ENCODE data around the gene CFAP20. TPM values are rescaled to one million over a fixed set of nuclear protein-coding genes. Genes with fewer than 3 reads are reported as not detected.
"Not testable (repeated sequence)": the region's sequence is repeated elsewhere in the genome, so short reads cannot be mapped to it uniquely, and the experiment has no call there.

CFAP20 gene
- total RNA-seq, 1 experiment from 2014 or later: 81.6 TPM

- POLR2A ChIA-PET (ENCODE audit: low non-redundant PET): no interaction called here
- TF ChIP-seq CTCF (conservative IDR thresholded peaks at IDR 0.05; ENCODE audit: low read depth, low read length) (no peak), EZH2 (IDR thresholded peaks at IDR 0.05; ENCODE audit: borderline replicate concordance, low read depth, low read length, poor library complexity, severe bottlenecking) (no peak)
- CTCF ChIA-PET: no interaction called here
- peak; percentile 22 for DNase-seq (ENCODE audit: low spot score)
- Histone ChIP-seq H3K4me3 (ENCODE audit: low read depth, low read length, poor library complexity, severe bottlenecking) (no peak overlapping the region), H3K9me3 (ENCODE audit: low read depth, low read length, poor library complexity, severe bottlenecking) (no peaks in the 10 kb centered on the region), H3K27me3 (replicated peaks; ENCODE audit: insufficient read depth, low read depth, low read length, poor library complexity) (peaks cover 4% of the 10 kb centered on the region), H3K4me1 (ENCODE audit: insufficient read depth, low read length, poor library complexity, severe bottlenecking) (no peaks in the 10 kb centered on the region), H3K27ac (ENCODE audit: low read depth, low read length, poor library complexity, severe bottlenecking) (no peak overlapping the region), H3K36me3 (ENCODE audit: insufficient read depth, low read length, poor library complexity, severe bottlenecking) (no peaks in the 10 kb centered on the region)
- BruUV-seq (replicated peaks): no TSS peak
- intact Hi-C loops (cut with micrococcal nuclease; ENCODE audit: unreplicated experiment): no loop called here
Observed at GRCh38 chr16:58096249-58096648, 32.9 kb downstream of the CFAP20 start.

- H3K4me1 ChIP-seq (ENCODE audit: insufficient read depth, low read length, poor library complexity, severe bottlenecking); H3K9me3 ChIP-seq (ENCODE audit: low read depth, low read length, poor library complexity, severe bottlenecking); BruUV-seq (replicated peaks); H3K27ac ChIP-seq (ENCODE audit: low read depth, low read length, poor library complexity, severe bottlenecking); H3K36me3 ChIP-seq (ENCODE audit: insufficient read depth, low read length, poor library complexity, severe bottlenecking); DNase-seq (ENCODE audit: low spot score); intact Hi-C loops (cut with micrococcal nuclease; ENCODE audit: unreplicated experiment); H3K27me3 ChIP-seq (replicated peaks; ENCODE audit: insufficient read depth, low read depth, low read length, poor library complexity); POLR2A ChIA-PET (ENCODE audit: low non-redundant PET); H3K4me3 ChIP-seq (ENCODE audit: low read depth, low read length, poor library complexity, severe bottlenecking); CTCF ChIA-PET: not testable (repeated sequence)
Observed at GRCh38 chr16:58095575-58095960, 33.6 kb downstream of the CFAP20 start.

GRCh38 chr16:58094791-58095574 lies 34.2 kb downstream of the CFAP20 start:
- Histone ChIP-seq H3K27ac (ENCODE audit: low read depth, low read length, poor library complexity, severe bottlenecking) (no peak overlapping the region), H3K27me3 (replicated peaks; ENCODE audit: insufficient read depth, low read depth, low read length, poor library complexity) (peaks cover 4% of the 10 kb centered on the region), H3K4me3 (ENCODE audit: low read depth, low read length, poor library complexity, severe bottlenecking) (no peak overlapping the region), H3K36me3 (ENCODE audit: insufficient read depth, low read length, poor library complexity, severe bottlenecking) (no peaks in the 10 kb centered on the region), H3K9me3 (ENCODE audit: low read depth, low read length, poor library complexity, severe bottlenecking) (no peaks in the 10 kb centered on the region), H3K4me1 (ENCODE audit: insufficient read depth, low read length, poor library complexity, severe bottlenecking) (no peaks in the 10 kb centered on the region)
- DNase-seq (ENCODE audit: low spot score): no peak
- POLR2A ChIA-PET (ENCODE audit: low non-redundant PET): interaction anchor here (0.5 kb wide), 1 partner anchor 96 kb away, joined by 3 read pairs; no protein-coding TSS in a partner anchor
- CTCF ChIA-PET: no interaction called here
- intact Hi-C loops (cut with micrococcal nuclease; ENCODE audit: unreplicated experiment): no loop called here
- TF ChIP-seq EZH2 (IDR thresholded peaks at IDR 0.05; ENCODE audit: borderline replicate concordance, low read depth, low read length, poor library complexity, severe bottlenecking) (no peak), CTCF (conservative IDR thresholded peaks at IDR 0.05; ENCODE audit: low read depth, low read length) (no peak)
- no TSS peak for BruUV-seq (replicated peaks)

- intact Hi-C loops (cut with micrococcal nuclease; ENCODE audit: unreplicated experiment): no loop called here
- no peak overlapping the region for H3K27ac ChIP-seq (ENCODE audit: low read depth, low read length, poor library complexity, severe bottlenecking)
- CTCF ChIA-PET: no interaction called here
- no peaks in the 10 kb centered on the region for H3K4me1 ChIP-seq (ENCODE audit: insufficient read depth, low read length, poor library complexity, severe bottlenecking)
- no TSS peak for BruUV-seq (replicated peaks)
- POLR2A ChIA-PET (ENCODE audit: low non-redundant PET): interaction anchor here (0.5 kb wide), 1 partner anchor 97 kb away, joined by 3 read pairs; no protein-coding TSS in a partner anchor
- peaks cover 4% of the 10 kb centered on the region for H3K27me3 ChIP-seq (replicated peaks; ENCODE audit: insufficient read depth, low read depth, low read length, poor library complexity)
- TF ChIP-seq EZH2 (IDR thresholded peaks at IDR 0.05; ENCODE audit: borderline replicate concordance, low read depth, low read length, poor library complexity, severe bottlenecking): no peak
- TF ChIP-seq CTCF (conservative IDR thresholded peaks at IDR 0.05; ENCODE audit: low read depth, low read length): no peak
- no peaks in the 10 kb centered on the region for H3K9me3 ChIP-seq (ENCODE audit: low read depth, low read length, poor library complexity, severe bottlenecking)
- no peaks in the 10 kb centered on the region for H3K36me3 ChIP-seq (ENCODE audit: insufficient read depth, low read length, poor library complexity, severe bottlenecking)
- H3K4me3 ChIP-seq (ENCODE audit: low read depth, low read length, poor library complexity, severe bottlenecking): no peak overlapping the region
- DNase-seq (ENCODE audit: low spot score): no peak
Observed at GRCh38 chr16:58094026-58094425, 35.2 kb downstream of the CFAP20 start.

- H3K4me1 ChIP-seq (ENCODE audit: insufficient read depth, low read length, poor library complexity, severe bottlenecking); H3K27ac ChIP-seq (ENCODE audit: low read depth, low read length, poor library complexity, severe bottlenecking); DNase-seq (ENCODE audit: low spot score); intact Hi-C loops (cut with micrococcal nuclease; ENCODE audit: unreplicated experiment); H3K36me3 ChIP-seq (ENCODE audit: insufficient read depth, low read length, poor library complexity, severe bottlenecking); CTCF ChIA-PET; H3K9me3 ChIP-seq (ENCODE audit: low read depth, low read length, poor library complexity, severe bottlenecking); H3K4me3 ChIP-seq (ENCODE audit: low read depth, low read length, poor library complexity, severe bottlenecking); POLR2A ChIA-PET (ENCODE audit: low non-redundant PET); H3K27me3 ChIP-seq (replicated peaks; ENCODE audit: insufficient read depth, low read depth, low read length, poor library complexity); BruUV-seq (replicated peaks): not testable (repeated sequence)
Observed at GRCh38 chr16:58090396-58090795, 38.8 kb downstream of the CFAP20 start.

Measured in A673 (cell line).